Measurements from ENCODE around the gene PPP2R1A. TPM values are rescaled to one million over a fixed set of nuclear protein-coding genes. Genes with fewer than 3 reads are reported as not detected.

PPP2R1A gene
- total RNA-seq, 2 donors from 2014 or later, result 273 to 378 TPM

GRCh38 chr19:52187407-52187806 is 2.4 kb upstream of the PPP2R1A start:
- no peak overlapping the region for H3K27ac ChIP-seq
- no peak for DNase-seq
- H3K4me1 ChIP-seq, result peaks cover 11% of the 10 kb centered on the region
- intact Hi-C loops (cut with DNase I), result loop anchor here (5.0 kb wide), 1 partner anchor 45 kb away; no protein-coding TSS in a partner anchor
- H3K4me3 ChIP-seq, result no peak overlapping the region
- H3K9me3 ChIP-seq, result no peaks in the 10 kb centered on the region
- TF ChIP-seq CTCF (IDR thresholded peaks at IDR 0.05), result no peak
- no peak overlapping the region for H3K9ac ChIP-seq (ENCODE audit: low read depth in 2 of 2, low read length in 2 of 2)
- no peaks in the 10 kb centered on the region for H3K36me3 ChIP-seq
- no peaks in the 10 kb centered on the region for H3K27me3 ChIP-seq

- no peaks in the 10 kb centered on the region for H3K36me3 ChIP-seq
- H3K4me1 ChIP-seq, result peaks cover 11% of the 10 kb centered on the region
These were observed 774 bp upstream of the PPP2R1A start for GRCh38 chr19:52188822-52189734.

GRCh38 chr19:52190487-52191293 is 838 bp downstream of the PPP2R1A start:
- peak; percentile 48 for DNase-seq
- peak overlapping the region; percentile 89 to 96 for H3K9ac ChIP-seq (ENCODE audit: low read depth in 2 of 2, low read length in 2 of 2)
- TF ChIP-seq CTCF (IDR thresholded peaks at IDR 0.05), result no peak
- H3K4me3 ChIP-seq, result peak overlapping the region; percentile 67
- H3K36me3 ChIP-seq, result no peaks in the 10 kb centered on the region
- H3K27ac ChIP-seq, result peak overlapping the region; percentile 98
- peaks cover 11% of the 10 kb centered on the region for H3K4me1 ChIP-seq
- intact Hi-C loops (cut with DNase I), result no loop called here
- H3K9me3 ChIP-seq, result no peaks in the 10 kb centered on the region
- H3K27me3 ChIP-seq, result no peaks in the 10 kb centered on the region

More at GRCh38 chr19:52188822-52189734, 774 bp upstream of the PPP2R1A start:
- peak; percentile 59 for DNase-seq
- Histone ChIP-seq H3K27ac (peak overlapping the region; percentile 71), H3K9ac (ENCODE audit: low read depth in 2 of 2, low read length in 2 of 2) (peak overlapping the region; percentile 67 to 74), H3K9me3 (no peaks in the 10 kb centered on the region), H3K27me3 (no peaks in the 10 kb centered on the region), H3K4me3 (peak overlapping the region; percentile 33)
- no peak for TF ChIP-seq CTCF (IDR thresholded peaks at IDR 0.05)
- intact Hi-C loops (cut with DNase I), result loop anchor here (5.0 kb wide), 1 partner anchor 47 kb away; no protein-coding TSS in a partner anchor

- Histone ChIP-seq H3K27ac (peak overlapping the region; percentile 98), H3K36me3 (no peaks in the 10 kb centered on the region), H3K27me3 (no peaks in the 10 kb centered on the region), H3K4me3 (peak overlapping the region; percentile 67), H3K4me1 (peaks cover 11% of the 10 kb centered on the region), H3K9me3 (no peaks in the 10 kb centered on the region), H3K9ac (ENCODE audit: low read depth in 2 of 2, low read length in 2 of 2) (peak overlapping the region in 1 of 2 donors; percentile 96)
- TF ChIP-seq CTCF (IDR thresholded peaks at IDR 0.05), result no peak
- peak; percentile 60 for DNase-seq
- intact Hi-C loops (cut with DNase I), result no loop called here
These were observed 1.5 kb downstream of the PPP2R1A start for GRCh38 chr19:52191389-52191788.

- no peaks in the 10 kb centered on the region for H3K27me3 ChIP-seq
- no peaks in the 10 kb centered on the region for H3K9me3 ChIP-seq
- intact Hi-C loops (cut with DNase I), result no loop called here
- H3K4me1 ChIP-seq, result peaks cover 11% of the 10 kb centered on the region
- H3K36me3 ChIP-seq, result no peaks in the 10 kb centered on the region
- DNase-seq, result no peak
- no peak overlapping the region for H3K4me3 ChIP-seq
- peak overlapping the region; percentile 98 for H3K27ac ChIP-seq
- H3K9ac ChIP-seq (ENCODE audit: low read depth in 2 of 2, low read length in 2 of 2), result peak overlapping the region in 1 of 2 donors; percentile 96
- TF ChIP-seq CTCF (IDR thresholded peaks at IDR 0.05), result no peak
These were observed 2.1 kb downstream of the PPP2R1A start for GRCh38 chr19:52191951-52192350.
